Chondrocyte (in vitro differentiated cells): ENCODE measurements around the gene DAAM2. TPM values are rescaled to one million over a fixed set of nuclear protein-coding genes. Genes with fewer than 3 reads are reported as not detected.

Experiments
- DNase-seq: peaks from one replicate; pipeline ENCODE4 v3.0.0; 2021; ENCODE audit warnings: mixed read lengths, low spot score
- H3K27ac Mint-ChIP-seq: one replicate; pipeline ENCODE4 v1.8.0; 2021; ENCODE audit warnings: mild to moderate bottlenecking, moderate library complexity, mixed read lengths; ENCODE audit not compliant: unreplicated experiment
- H3K27me3 Mint-ChIP-seq: 2 replicates; pipeline ENCODE4 v1.8.0; 2021; ENCODE audit warnings: low read depth, mixed read lengths
- H3K36me3 Mint-ChIP-seq: 2 replicates; pipeline ENCODE4 v1.8.0; 2021; ENCODE audit warnings: low read depth, mixed read lengths
- H3K4me1 Mint-ChIP-seq: 2 replicates; pipeline ENCODE4 v1.8.0; 2021; ENCODE audit warnings: low read depth, mild to moderate bottlenecking, mixed read lengths
- H3K4me3 Mint-ChIP-seq: one replicate; pipeline ENCODE4 v1.8.0; 2021; ENCODE audit warnings: mild to moderate bottlenecking, moderate library complexity, mixed read lengths; ENCODE audit not compliant: unreplicated experiment
- H3K9me3 Mint-ChIP-seq: 2 replicates; pipeline ENCODE4 v1.8.0; 2021; ENCODE audit warnings: low read depth, mixed read lengths
- total RNA-seq: library from RNA; stranded (reverse); gene quantifications from 3 replicates; pipeline ENCODE4 v1.2.1, GENCODE V29; 2021
- TF ChIP-seq, protein P1 (sequence below): fragments of 200-600 bp; sonication (generic); IDR thresholded peaks from 2 replicates; pipeline ENCODE4 v1.5.0; 2021; ENCODE audit warnings: antibody characterized with exemption, mild to moderate bottlenecking, moderate library complexity

The DAAM2 gene
- total RNA-seq, 1 donor from 2014 or later = 142 TPM

DNA sequence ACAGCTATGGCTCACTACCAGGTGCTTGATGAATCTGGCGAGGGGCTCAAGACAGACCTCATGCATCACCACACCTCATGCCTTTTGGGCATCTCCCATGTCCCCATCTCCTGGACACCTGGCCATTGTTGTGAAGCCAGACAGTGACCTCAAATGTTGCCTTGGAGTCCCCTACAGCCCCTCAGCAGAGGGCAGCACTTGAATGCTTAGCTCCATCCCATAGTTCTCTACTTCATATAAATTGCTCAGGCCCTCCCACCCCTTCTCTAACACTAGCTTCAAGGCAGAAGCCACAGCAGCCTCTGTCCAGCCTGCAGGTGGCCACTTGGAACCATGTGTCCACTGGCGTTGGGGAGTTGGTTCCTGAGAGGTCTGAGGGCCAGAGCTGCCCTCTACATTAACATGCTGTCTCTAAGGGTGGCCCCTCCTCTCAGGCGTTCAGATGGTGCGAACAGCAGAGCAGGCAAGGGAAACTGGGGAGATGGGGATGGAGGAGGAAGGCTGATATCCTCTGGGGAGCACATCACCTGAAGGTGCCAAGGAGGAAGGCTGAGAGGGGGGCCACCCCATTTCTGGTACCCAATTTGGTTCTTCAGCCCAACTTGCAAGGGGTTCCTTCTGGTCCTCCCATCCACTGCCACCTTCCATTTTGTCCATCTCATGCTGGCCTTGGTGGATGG is 110.8 kb downstream of the DAAM2 start:
- Mint-ChIP-seq H3K4me1 (peaks cover 4% of the 10 kb centered on the region), H3K36me3 (peaks cover 43% of the 10 kb centered on the region)
- TF ChIP-seq, protein P1, sequence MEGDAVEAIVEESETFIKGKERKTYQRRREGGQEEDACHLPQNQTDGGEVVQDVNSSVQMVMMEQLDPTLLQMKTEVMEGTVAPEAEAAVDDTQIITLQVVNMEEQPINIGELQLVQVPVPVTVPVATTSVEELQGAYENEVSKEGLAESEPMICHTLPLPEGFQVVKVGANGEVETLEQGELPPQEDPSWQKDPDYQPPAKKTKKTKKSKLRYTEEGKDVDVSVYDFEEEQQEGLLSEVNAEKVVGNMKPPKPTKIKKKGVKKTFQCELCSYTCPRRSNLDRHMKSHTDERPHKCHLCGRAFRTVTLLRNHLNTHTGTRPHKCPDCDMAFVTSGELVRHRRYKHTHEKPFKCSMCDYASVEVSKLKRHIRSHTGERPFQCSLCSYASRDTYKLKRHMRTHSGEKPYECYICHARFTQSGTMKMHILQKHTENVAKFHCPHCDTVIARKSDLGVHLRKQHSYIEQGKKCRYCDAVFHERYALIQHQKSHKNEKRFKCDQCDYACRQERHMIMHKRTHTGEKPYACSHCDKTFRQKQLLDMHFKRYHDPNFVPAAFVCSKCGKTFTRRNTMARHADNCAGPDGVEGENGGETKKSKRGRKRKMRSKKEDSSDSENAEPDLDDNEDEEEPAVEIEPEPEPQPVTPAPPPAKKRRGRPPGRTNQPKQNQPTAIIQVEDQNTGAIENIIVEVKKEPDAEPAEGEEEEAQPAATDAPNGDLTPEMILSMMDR = peak; percentile 37

DNA sequence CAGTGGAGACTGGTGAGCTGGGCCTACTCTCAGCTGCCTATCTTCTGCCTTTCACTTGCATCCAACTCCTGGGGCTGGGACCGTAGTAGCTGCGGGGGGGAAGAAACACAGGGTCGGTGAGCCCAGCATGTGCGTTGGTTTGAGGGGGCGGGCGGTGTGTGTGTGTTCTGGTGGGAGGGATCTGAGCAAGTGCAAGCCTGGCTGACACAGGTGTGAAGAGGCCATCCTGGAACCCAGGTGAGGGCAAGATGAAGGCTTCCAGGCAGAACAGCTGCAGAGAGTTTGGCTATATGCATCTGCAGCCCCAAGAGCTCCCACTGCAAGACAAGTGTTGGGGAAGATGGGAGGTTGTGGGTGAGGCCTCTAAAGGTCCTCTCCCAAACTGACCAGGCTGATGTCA is 111.5 kb downstream of the DAAM2 start:
- no peaks in the 10 kb centered on the region for H3K9me3 Mint-ChIP-seq
- H3K4me1 Mint-ChIP-seq = peaks cover 4% of the 10 kb centered on the region
- DNase-seq = no peak
- H3K27me3 Mint-ChIP-seq = no peaks in the 10 kb centered on the region
- peaks cover 42% of the 10 kb centered on the region for H3K36me3 Mint-ChIP-seq
- H3K4me3 Mint-ChIP-seq = no peak overlapping the region
- H3K27ac Mint-ChIP-seq = peak overlapping the region; percentile 32
- TF ChIP-seq, protein P1 = no peak

More for the DNA sequence above, 110.8 kb downstream of the DAAM2 start:
- Mint-ChIP-seq H3K9me3 (no peaks in the 10 kb centered on the region), H3K27ac (peak overlapping the region; percentile 71), H3K4me3 (no peak overlapping the region), H3K27me3 (no peaks in the 10 kb centered on the region)
- DNase-seq = no peak

DNA sequence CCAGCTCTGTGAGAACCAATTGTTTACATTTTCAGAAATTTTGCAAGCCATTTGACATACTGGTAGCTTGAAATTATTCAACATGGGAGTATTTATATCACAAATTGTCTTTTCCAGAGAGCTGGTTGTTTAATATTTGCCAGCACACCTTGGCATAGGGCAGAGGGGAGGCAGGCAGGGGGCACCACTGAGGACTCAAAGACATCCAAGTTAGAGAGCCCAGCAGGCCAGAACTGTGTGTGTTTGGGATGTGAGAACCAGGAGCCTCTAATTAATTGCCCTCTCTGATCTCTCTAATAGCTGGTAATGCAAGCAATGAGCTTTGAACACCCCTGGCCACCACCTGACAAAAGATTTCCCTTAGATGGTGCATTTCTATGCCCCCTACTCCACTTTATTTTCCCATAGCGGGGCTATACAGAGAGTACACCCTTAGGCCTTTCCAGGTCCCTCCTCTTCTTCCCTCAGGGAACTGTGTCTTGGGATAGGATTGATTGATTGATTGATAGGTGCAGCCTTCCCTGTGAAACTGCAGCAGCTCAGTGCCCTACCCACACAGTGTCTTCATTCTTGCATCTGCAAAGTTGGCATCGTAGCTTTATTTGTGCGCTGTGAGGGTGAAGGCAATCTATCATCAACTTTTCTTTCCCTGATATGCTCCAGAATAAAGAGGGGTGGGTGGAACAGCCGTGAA is 112.9 kb downstream of the DAAM2 start:
- no peak for DNase-seq
- peaks cover 41% of the 10 kb centered on the region for H3K36me3 Mint-ChIP-seq
- no peaks in the 10 kb centered on the region for H3K27me3 Mint-ChIP-seq
- H3K4me1 Mint-ChIP-seq = no peaks in the 10 kb centered on the region
- no peak overlapping the region for H3K4me3 Mint-ChIP-seq
- TF ChIP-seq, protein P1 = peak; percentile 32
- H3K9me3 Mint-ChIP-seq = no peaks in the 10 kb centered on the region
- H3K27ac Mint-ChIP-seq = peak overlapping the region; percentile 49

DNA sequence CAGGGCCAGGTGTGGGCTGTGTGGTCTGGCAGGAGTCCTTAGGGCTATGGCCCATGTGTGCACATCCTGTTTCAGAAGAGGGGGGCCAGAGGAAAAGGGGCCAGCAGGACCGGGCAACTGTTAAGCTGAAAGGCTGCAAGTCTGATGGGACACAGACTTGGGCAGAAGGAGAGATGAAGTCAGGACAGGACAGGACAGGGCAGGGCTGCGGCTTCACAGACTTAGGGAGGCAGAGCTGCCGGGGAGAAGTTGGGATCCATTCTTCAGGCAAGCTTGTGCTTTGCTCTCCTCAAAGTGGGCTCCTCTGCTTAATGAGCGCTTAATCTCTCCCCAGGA is 113.4 kb downstream of the DAAM2 start:
- Mint-ChIP-seq H3K9me3 (no peaks in the 10 kb centered on the region), H3K4me3 (no peak overlapping the region), H3K27me3 (no peaks in the 10 kb centered on the region), H3K27ac (peak overlapping the region; percentile 49), H3K4me1 (no peaks in the 10 kb centered on the region), H3K36me3 (peaks cover 40% of the 10 kb centered on the region)
- TF ChIP-seq, protein P1 = no peak
- no peak for DNase-seq

DNA sequence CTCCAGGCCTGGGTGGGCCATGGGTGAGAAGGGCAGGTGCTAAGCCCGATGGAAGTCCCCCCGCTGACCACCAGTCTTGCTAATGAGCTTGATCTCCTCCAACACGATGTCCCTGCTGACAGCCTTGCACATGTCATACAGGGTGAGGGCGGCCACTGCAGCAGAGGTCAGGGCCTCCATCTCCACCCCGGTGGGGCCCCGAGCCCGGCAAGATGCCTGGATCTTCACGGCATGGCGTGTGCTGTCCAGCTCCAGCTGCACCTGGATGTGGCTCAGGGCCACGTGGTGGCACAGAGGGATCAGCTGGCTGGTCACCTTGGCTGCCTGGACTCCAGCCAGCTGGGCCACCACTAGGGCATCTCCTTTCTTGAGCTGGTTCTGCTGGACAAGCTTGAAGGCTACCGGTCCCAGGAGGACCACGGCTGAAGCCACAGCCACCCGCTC is 114.2 kb downstream of the DAAM2 start:
- TF ChIP-seq, protein P1 = no peak
- Mint-ChIP-seq H3K27me3 (no peaks in the 10 kb centered on the region), H3K36me3 (peaks cover 35% of the 10 kb centered on the region), H3K9me3 (no peaks in the 10 kb centered on the region), H3K4me3 (no peak overlapping the region), H3K4me1 (no peaks in the 10 kb centered on the region), H3K27ac (no peak overlapping the region)
- no peak for DNase-seq
